HTR-8/SVneo (cell line): ENCODE measurements around the gene CFL1.

Source experiments
- DNase-seq: peaks from one replicate; pipeline ENCODE4 v3.0.0; 2011; ENCODE audit warnings: low spot score, mixed read lengths; ENCODE audit not compliant: insufficient read length
- FAIRE-seq: peaks from 2 replicates; lab custom pipeline; 2011; peaks lifted over from hg19 to GRCh38; lab: Jason Lieb, UNC

CFL1 gene

DNA sequence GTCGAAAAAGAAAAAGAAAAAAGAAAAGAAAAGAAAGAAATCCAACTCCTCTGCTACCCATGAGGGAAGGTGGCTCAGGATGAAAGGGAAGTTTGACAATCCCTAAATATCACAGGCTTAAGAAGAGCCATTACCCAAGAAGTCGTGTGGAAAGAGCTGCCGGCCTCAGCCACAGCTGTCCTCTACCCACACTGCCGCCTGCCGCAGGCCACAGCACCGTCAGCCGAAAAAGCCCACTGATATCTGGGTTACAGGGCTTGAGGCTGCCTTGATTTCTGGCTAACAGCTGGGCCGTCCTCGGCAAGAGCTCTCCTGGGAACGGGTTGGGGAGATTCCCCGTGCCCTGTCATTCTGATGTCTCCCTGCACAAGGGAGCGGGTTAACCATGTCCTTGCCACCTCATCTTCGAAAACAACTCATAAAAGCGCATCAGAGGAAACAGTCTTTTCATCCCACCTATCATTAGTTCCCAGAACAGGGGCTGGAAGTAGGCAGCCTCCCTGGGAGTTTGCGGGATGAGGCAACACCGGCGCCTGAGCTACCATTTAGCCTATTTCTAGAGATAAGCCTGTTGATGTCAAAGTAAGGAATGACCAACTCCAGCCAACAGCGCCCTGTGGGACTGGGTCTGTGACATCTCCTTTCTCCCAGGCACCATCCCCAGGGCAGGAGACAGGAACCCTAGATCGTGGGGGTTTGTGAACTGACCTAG, 46.1 kb downstream of the CFL1 start:
- peak; percentile 4 for FAIRE-seq
- no peak for DNase-seq

DNA sequence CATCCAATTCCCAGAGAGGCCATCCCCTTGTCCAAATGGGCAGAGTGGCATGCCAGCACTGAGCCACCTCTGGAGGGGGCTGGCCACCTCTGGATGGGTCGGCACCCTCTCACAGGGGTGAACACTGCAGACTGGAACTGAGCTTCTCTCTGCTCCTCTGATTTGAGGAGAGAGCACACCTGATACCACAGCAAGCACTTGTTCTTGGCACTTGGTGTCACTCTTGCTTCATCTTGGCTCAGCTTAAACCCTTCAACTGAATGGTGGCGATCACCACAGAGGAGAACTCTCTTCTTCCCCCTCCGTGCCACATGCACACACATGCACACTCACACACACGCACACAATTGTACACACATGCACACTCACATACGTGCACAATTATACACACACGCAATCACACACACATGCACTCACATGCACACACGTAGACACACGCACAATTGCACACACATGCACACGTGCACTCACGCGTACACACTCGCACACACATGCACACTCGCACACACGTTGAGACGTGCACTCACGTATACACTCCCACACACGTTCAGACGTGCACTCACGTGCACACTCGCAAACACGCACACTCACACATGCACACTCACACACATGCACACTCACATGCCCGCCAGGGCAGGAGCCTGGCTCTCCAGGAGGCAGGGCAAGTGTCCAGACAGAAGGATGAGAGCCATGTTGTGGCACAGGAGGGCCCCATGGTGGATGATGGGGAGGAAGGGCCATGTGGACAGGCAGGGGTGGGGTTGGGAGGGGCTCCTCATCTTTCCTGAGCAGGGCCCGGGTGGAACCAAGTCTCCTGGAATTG, 47.7 kb downstream of the CFL1 start:
- DNase-seq (no peak), FAIRE-seq (peak; percentile 100)

DNA sequence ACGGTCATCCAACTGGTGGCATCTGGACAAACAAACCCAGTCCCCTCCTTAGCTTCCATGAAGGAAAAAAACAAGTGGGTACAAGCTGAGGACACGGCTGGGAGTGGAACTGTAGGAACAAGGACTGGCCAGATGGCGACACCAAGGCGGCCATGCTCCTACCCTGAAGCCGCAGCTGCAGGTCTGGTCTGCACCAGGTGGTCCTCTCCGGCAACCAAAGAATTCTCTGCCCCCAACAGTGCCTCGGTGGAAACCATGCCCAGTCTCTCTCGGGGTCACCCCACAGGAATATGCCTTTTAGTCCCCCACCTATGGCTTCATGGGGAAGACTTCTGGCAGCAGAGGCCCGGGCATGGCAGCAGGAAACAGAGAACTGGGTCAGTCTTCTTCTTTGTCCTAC, 48.5 kb downstream of the CFL1 start:
- DNase-seq (no peak), FAIRE-seq (no peak)

DNA sequence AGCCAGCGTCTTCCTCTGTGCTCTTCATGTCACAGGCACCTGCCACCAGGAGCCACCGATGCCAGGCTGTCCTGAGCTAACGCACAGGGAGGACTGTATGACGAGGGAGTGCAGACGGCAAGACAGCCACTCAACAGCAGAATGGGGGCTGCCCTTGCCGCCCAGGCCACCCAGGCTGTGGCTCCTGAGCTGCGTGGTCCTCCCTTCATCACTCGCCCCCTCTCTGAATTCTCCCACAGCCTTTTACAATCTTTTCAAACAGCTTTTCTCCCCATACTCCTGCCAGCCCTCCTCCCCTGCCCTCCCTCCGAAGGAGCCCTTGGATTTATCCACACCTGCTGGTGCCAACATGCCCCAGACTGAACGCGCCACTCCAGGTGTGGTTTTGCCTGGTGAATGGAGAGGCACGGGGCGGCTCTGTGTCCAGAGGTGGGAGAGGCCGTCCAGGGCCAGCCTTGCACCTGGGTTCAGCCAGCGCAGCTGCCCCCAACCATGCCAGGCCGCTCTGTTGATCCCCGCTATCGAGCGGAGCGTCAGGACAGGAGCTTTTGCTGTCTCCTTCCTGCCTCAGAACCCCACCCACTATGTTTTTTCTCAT, 49.1 kb downstream of the CFL1 start:
- FAIRE-seq: no peak

DNA sequence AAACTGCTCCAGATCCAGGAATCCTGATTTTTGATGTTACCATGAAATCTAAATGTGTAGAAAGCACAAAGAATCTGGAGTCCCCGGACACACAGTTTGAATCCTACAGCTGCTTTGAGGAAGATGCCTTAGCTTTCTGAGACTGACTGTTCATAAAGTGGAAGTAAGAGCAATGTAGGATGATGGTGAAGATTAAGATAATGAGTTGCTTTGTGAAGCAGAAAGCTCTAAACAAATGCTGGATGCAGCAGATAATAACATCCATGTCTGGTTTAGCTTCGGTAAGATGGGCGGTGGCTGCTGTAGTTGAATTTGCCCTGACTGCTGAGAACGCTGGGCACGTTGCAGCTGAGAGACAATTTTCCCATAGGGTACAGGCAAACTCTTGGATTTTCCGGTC, 51.0 kb downstream of the CFL1 start:
- peak; percentile 52 for FAIRE-seq
- no peak for DNase-seq

More for the DNA sequence above, 49.1 kb downstream of the CFL1 start:
- no peak for DNase-seq
